Measurements from ENCODE around the gene CFAP46.
A peak's percentile ranks its signal among the peaks of the same experiment; 100 is the strongest.
"Not testable (repeated sequence)": the region's sequence is repeated elsewhere in the genome, so short reads cannot be mapped to it uniquely, and the experiment has no call there.

CFAP46 gene

GRCh38 chr10:132783940-132784865 lies 158.2 kb downstream of the CFAP46 start:
- DNase-seq (ENCODE audit: insufficient read length, low spot score) = no peak
- no peak for FAIRE-seq

GRCh38 chr10:132783165-132783939 lies 159.0 kb downstream of the CFAP46 start:
- FAIRE-seq = no peak
- no peak for DNase-seq (ENCODE audit: insufficient read length, low spot score)

- no peak for DNase-seq (ENCODE audit: insufficient read length, low spot score)
- no peak for FAIRE-seq
Observed at GRCh38 chr10:132781556-132781955, 160.8 kb downstream of the CFAP46 start.

- FAIRE-seq (no peak), DNase-seq (ENCODE audit: insufficient read length, low spot score) (no peak)
Observed at GRCh38 chr10:132780356-132780755, 162.0 kb downstream of the CFAP46 start.

- DNase-seq (ENCODE audit: insufficient read length, low spot score) = no peak
- FAIRE-seq = no peak
Observed at GRCh38 chr10:132779549-132780294, 162.6 kb downstream of the CFAP46 start.

- no peak for DNase-seq (ENCODE audit: insufficient read length, low spot score)
- FAIRE-seq = no peak
Observed at GRCh38 chr10:132777441-132777840, 164.9 kb downstream of the CFAP46 start.

GRCh38 chr10:132776821-132777220 lies 165.5 kb downstream of the CFAP46 start:
- no peak for FAIRE-seq

GRCh38 chr10:132776186-132776585 lies 166.2 kb downstream of the CFAP46 start:
- no peak for FAIRE-seq
- no peak for DNase-seq (ENCODE audit: insufficient read length, low spot score)

More at GRCh38 chr10:132776821-132777220, 165.5 kb downstream of the CFAP46 start:
- DNase-seq (ENCODE audit: insufficient read length, low spot score) = no peak

GRCh38 chr10:132774902-132775863 lies 167.2 kb downstream of the CFAP46 start:
- FAIRE-seq = no peak
- DNase-seq (ENCODE audit: insufficient read length, low spot score) = no peak

GRCh38 chr10:132774181-132774901 lies 168.0 kb downstream of the CFAP46 start:
- FAIRE-seq (no peak), DNase-seq (ENCODE audit: insufficient read length, low spot score) (no peak)

- not testable (repeated sequence) for DNase-seq (ENCODE audit: insufficient read length, low spot score); FAIRE-seq
Observed at GRCh38 chr10:132772816-132773215, 169.6 kb downstream of the CFAP46 start.

- no peak for FAIRE-seq
- no peak for DNase-seq (ENCODE audit: insufficient read length, low spot score)
Observed at GRCh38 chr10:132770061-132771021, 172.0 kb downstream of the CFAP46 start.

- DNase-seq (ENCODE audit: insufficient read length, low spot score) = no peak
- FAIRE-seq = no peak
Observed at GRCh38 chr10:132768346-132769248, 173.8 kb downstream of the CFAP46 start.

- FAIRE-seq (peak; percentile 16), DNase-seq (ENCODE audit: insufficient read length, low spot score) (no peak)
Observed at GRCh38 chr10:132766291-132766690, 176.1 kb downstream of the CFAP46 start.

- no peak for DNase-seq (ENCODE audit: insufficient read length, low spot score)
- FAIRE-seq = no peak
Observed at GRCh38 chr10:132765435-132765834, 176.9 kb downstream of the CFAP46 start.

GRCh38 chr10:132764108-132764507 lies 178.3 kb downstream of the CFAP46 start:
- DNase-seq (ENCODE audit: insufficient read length, low spot score) (no peak), FAIRE-seq (no peak)

GRCh38 chr10:132763545-132763944 lies 178.8 kb downstream of the CFAP46 start:
- no peak for DNase-seq (ENCODE audit: insufficient read length, low spot score)
- peak; percentile 38 for FAIRE-seq

Data from HTR-8/SVneo (cell line).